HTR-8/SVneo (cell line): ENCODE results near the gene GALNT1.

Experiments used
- DNase-seq: peaks from one replicate; pipeline ENCODE4 v3.0.0; 2011; ENCODE audit warnings: low spot score, mixed read lengths; ENCODE audit not compliant: insufficient read length
- FAIRE-seq: peaks from 2 replicates; lab custom pipeline; 2011; peaks lifted over from hg19 to GRCh38; lab: Jason Lieb, UNC

The GALNT1 gene

DNA sequence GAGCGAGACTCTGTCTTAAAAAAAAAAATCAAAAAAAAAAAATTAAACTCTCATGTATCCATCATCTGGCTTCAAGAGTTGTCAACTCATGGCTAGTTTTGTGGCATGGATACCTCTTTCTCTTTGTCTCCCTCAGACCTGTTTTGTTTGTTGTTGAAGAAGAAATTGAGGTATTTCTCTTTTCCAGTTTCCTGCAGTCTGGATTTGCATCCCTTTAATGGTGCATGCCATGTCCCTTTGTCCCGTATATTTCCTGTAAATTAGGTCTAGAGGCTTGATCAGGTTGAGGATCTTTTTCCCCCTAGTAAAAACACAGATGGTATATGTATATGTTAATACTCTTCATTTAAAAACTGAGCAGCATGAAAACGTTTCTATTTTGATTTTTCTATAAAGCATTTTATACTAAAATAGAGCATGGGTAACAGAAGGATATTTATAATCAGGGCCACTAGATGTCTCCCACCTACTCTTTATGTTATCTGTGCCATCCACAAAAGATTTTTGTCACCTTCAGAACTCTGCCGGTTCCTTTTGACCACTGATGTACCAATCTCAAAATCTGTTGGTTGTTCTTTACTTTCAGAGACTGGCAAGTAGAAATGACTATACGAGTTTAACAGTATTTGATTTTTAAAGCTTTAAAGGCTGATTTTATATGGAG, 80.1 kb downstream of the GALNT1 start:
- FAIRE-seq: no peak
- DNase-seq: no peak

DNA sequence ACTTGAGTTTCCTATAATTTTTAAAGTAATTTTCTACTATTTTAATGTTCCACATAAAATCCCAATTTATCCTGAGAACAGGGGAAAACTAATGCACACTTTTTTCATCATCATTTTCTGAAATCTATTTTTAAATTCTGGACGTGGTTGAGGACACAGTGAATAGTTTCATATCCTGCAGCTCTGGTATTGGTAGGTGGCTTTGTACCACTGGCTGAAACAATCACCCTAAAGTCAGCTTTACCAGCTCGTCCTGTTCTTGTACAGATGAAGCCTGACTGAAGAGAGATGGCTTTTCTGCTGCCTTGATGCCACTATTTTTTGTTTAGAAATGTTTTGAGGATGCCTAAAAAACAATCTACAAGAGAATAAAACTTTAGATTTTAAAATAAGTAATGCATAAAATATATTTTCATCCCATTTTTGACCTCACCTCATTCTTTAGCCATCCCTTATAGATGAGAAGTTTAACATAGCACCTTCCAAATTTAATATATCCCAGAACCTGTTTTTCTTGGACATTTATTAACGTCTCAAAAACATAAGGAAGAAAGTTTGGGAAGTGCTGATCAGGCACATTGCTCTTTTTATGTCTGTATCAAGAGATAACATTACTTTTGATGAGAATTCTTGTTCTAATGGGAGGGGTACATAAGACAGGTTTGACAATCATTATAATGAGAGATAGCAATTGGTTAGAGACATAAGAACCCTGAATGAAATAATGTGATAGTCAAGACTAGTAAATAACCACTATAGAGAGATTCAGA, 80.9 kb downstream of the GALNT1 start:
- FAIRE-seq (no peak), DNase-seq (no peak)

DNA sequence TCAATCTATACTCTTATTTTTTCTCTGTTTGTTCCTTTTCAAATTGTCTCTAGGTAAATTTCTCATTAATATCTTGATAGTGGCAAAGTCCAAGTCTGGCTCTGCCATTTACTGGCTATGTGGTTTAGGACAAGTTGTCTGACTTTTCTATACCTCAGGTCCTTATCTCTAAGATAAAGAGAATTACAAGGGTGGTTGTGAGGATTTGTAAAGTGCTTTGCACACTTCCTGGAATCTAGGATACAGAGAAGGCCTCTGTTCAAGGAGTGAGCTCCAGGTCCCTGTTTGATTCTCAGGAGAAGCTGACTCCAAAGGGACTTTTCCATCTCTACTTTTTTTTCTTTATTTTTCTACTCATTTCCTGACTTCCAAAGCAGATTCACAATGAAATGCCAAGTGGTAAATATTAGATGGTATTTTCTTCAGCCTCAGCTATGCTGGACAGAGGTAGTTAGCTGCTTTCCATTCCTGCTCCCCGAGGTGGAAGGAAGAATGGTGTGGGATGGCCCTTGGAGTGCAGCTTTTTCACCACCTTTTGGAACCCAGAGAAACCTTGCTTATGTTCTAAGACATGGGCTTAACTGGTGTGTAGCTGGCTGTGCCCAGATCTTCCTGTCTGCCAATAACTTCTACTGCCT, 90.5 kb downstream of the GALNT1 start:
- FAIRE-seq (no peak), DNase-seq (no peak)

DNA sequence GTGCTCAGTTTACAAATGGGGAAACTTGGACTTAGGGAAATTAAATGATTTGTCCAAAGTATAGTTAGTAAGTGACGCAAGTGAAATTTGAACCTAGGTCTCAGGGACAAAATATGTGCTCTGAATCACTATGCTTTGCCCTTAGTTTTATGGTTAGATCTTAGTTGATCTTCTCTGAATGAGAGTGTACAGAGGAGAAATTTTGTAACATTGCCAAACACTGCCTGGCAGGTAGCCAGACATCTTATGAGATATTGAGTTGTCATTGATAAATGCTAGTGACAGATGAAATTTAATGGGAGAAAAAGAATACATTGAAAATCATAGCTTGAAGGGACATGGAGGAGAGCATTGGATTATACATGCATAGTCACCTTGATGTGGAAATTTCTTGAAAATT, 91.4 kb downstream of the GALNT1 start:
- FAIRE-seq (no peak), DNase-seq (no peak)

DNA sequence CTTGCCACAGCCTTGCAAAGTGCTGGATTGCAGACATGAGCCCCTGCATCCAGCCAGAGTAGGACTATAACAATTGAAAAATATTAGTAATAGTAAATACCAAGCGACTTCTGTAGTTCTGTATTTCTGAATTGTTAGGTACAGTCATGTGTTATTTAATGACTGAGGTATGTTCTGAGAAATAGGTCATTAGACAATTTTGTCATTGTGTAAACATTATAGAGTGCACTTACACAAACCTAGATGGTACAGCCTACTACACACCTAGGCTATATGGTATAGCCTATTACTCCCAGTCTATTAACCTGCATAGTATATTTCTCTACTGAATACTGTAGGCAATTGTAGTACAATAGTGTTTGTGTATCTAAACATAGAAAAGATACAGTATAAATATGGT, 92.1 kb downstream of the GALNT1 start:
- no peak for DNase-seq
- FAIRE-seq: no peak

DNA sequence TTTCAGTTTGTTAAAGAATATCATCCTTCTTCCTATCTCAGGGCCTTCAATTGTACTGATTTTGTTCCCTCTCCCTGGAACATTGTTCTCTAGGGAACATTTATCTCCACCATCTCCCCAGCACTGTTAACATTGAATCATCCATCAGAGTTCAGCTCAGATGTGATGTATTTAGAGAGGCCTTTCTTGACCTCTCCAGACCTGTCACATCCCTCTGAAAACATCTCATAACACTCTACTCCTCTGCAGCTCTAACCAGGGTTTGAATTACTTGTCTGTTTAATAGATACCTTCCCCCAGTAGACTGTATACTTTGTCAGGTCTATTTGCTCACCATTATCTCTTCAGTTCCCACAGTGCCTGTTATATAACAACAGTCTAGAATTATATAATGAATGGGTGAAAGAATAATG, 98.6 kb downstream of the GALNT1 start:
- no peak for FAIRE-seq
- no peak for DNase-seq

DNA sequence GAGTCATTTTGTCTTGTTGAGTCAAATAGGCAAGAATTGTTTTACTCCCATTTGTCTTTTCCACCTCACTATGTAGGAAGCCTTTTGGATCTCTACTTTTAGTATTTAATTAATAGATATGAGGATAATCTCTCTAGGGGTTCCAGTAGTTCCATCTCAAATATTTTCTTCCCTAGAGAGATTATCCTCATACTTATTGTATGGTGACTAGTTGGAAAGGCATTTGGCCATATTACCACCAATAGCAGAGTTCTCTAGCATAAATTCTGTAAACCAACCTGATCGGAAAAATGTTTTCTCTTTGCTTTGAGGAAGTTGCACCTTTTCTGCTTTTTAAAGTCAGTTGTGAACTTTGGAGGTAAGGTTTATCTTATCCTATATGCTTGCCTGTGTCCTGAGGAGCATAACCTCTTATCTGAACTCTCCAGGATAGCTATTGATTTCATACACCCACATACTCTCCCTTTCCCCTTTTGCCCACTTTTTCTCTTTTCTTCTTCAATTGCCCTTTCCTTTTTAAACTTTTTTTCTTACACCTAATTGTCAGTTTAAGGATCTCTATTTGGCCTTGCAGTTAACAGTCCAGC, 100.8 kb downstream of the GALNT1 start:
- no peak for FAIRE-seq

DNA sequence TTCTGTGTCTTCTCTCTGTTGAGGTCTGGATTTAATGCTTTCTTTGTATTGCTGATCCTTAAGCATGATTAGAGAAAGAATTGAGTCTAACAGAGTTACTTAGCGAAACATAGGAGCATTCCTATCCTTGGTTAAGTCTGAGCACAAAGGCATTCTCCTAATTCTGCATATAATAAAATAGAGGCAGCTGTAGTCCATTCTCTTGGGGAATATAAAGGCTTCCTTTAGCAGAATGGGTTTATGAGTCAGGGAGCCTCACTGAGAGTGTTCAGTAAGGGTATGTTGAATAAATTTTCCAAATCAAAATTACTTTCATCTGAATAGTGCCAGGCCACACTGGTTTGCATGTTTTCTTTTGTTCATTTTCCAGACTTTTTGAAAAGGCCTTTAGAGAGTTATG, 101.5 kb downstream of the GALNT1 start:
- FAIRE-seq (no peak), DNase-seq (no peak)

More for the DNA sequence above, 100.8 kb downstream of the GALNT1 start:
- DNase-seq: no peak

DNA sequence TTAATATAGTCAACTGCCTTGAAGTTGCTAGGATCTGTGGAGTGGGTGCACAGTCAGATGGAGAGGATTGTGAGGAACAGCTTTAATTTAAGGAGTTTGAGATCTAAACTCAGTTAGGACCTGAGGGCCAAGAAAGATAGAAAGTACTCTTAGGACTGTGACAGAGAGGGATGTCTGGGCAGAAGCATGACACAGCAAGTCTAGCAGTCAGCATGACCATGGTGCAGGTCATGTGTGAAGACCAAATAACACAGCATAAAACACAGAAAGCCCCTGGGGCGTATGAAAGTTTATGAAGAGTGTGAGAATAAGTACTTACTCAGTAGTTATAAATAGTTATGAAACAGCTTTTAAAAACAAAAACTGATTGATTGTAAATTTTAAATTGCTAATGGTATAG, 107.2 kb downstream of the GALNT1 start:
- DNase-seq (no peak), FAIRE-seq (no peak)

DNA sequence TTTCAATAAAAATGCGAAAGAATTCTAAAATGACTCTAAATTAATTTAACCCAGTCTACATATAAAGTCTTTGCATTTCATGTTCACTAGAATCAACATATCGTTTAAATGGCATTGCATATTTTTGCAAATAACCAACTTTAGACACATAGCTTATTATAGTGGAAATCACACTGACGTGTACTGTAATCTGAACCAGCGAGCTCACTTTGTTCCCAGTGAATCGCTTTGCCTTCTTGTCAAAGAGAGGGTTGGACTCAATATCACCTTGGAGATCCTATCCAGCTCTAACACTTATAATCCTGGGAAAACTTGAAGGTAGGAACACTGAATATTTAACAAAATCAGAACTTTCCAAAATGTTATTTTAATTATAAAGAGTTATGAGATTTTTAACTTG, 108.2 kb downstream of the GALNT1 start:
- DNase-seq (no peak), FAIRE-seq (no peak)

DNA sequence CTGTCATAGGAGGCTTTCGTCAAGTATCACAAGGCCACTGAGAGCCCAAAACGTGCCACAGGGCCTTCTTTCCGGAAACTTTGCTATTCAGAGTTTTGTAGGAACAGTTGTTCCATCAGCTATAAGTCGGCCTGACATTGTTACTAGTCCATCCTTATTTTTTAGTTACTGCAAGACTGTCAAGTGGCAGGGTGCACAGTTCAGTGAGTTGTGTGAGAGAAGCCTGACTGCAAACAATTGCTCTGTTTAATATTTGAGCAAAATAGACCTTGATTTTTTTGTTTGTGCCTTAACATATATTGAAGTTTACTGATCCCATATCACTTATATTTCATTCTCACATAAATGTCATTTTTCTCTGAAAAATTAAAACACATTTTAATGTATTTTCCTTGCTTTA, 110.1 kb downstream of the GALNT1 start:
- no peak for FAIRE-seq

DNA sequence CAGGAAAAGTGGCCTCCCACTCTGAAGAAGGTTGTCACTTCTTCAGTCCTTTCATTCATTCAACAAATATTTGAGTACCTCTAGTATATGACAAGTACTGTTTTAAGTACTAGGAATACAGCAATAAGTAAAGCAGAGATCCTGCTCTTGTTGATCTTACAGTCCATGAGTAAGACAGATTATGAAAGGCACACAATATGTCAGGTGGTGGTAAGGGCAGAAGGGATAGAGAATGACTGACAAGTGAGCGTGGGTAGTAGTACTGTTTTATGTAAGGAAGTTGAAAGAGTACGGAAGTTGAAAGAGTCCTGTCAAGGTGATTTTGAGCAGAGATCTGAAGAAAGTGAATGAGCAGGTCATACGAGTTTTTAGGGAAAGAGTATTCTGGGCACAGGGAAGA, 111.3 kb downstream of the GALNT1 start:
- no peak for FAIRE-seq
- DNase-seq: no peak

More for the DNA sequence above, 110.1 kb downstream of the GALNT1 start:
- no peak for DNase-seq

DNA sequence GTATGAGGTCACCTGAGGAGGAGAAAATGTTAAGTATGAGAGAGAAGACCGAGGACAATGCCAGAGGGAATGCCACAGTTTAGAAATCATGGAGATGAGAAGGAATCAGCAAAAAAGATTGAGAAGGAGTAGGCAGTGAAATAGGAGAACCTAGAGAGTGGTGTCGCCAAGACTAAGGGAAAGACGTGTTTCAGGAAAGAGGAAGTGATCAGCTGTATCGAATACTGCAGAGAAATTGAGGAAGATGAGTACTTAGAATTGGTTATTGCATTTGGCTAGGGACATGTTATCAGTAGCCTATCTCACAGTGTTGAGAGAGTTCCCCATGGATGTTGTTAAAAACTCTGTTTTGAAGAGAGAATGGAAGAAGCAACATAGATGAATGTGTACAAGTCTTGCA, 112.3 kb downstream of the GALNT1 start:
- FAIRE-seq: no peak

DNA sequence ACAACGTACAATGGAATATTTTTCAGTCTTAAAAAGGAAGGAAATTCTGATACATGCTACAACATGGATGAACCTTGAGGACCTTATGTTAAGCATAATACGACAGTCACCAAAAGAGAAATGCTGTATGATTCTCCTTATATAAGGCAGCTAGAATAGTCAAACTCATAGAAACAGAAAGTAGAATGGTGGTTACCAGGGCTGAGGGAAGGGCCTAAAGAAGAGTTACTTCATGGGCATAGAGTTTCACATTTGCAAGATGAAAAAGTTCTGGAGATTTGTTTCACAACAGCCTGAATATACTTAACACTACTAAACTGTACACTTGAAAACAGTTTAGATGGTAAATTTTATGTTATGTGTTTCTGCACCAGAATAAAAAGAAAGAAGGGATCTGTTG, 113.3 kb downstream of the GALNT1 start:
- DNase-seq (no peak), FAIRE-seq (no peak)

More for the DNA sequence above, 112.3 kb downstream of the GALNT1 start:
- no peak for DNase-seq

DNA sequence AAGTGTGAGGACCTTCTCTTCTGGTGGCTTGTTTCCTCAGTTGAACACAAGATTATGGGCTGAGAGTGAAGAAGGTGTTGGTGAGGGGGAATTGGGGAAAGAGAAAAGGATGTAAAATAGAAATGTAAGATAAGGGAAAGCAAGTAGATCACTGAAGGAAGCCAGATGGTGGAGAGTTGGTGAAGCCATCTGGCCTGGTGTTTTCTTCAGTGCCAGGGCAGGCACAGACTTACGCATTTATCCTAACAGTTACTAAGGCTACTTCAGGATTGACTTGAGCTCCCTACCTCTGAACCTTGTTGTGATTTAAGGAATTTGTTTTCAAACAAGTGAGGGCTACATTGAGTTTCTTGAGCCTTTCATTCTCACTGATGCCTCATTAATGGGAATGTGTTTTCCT, 113.8 kb downstream of the GALNT1 start:
- DNase-seq: no peak
- no peak for FAIRE-seq

DNA sequence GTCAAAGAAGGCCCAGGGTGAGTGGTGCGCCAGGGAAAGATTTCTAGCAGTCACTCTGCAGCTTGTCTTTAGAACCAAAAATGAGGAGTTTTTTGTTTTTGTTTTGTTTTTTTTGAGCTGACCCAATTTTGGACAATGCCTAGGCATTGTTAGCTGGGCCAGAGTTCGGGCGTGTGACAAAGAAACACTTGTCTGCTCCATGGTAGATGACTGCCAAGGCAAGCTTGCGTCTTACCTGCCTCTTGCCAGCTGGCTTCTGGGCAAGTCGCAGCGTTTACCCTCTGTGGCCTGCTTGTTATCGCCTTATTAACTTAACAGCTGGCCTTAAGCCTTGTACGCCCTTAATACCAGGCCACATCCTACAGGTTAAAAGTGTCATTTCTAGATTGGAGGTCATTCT, 114.3 kb downstream of the GALNT1 start:
- DNase-seq (no peak), FAIRE-seq (no peak)

DNA sequence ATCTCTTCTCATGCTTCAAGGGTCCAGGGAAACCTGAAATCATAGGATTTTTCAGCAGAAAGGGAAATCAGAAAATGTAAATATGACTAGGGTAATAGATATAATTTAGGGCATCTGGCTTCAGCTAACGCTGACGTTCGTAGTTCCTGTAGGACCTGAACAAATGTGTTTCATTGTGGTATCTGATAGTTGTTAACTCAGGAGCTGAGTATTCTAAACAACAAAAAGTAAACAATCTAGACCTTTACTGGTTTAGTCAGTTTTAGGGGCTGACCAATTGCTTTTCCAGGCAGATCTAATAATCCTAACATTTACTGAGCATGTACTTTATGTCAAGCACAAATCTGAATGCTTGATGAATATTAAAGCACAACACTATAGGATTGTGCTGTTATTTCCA, 114.8 kb downstream of the GALNT1 start:
- no peak for FAIRE-seq

DNA sequence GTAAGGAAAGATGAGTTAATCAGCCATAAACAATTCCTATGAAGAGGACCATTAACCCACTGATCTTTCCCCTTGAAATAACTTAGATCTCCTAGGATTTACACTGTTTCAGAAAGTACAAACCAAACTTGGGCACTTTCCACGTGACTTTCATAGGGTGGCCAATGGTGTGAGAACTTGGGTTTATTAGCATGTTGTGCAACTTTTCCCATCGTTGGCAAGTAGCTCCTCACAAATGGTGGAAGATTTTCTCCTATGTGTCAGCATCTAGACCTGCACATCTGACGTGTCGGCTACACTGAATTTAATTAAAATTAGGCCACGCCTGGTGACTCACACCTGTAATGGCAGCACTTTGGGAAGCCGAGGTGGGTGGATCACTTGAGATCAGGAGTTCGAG, 116.3 kb downstream of the GALNT1 start:
- no peak for DNase-seq
- no peak for FAIRE-seq

More for the DNA sequence above, 114.8 kb downstream of the GALNT1 start:
- DNase-seq: no peak

DNA sequence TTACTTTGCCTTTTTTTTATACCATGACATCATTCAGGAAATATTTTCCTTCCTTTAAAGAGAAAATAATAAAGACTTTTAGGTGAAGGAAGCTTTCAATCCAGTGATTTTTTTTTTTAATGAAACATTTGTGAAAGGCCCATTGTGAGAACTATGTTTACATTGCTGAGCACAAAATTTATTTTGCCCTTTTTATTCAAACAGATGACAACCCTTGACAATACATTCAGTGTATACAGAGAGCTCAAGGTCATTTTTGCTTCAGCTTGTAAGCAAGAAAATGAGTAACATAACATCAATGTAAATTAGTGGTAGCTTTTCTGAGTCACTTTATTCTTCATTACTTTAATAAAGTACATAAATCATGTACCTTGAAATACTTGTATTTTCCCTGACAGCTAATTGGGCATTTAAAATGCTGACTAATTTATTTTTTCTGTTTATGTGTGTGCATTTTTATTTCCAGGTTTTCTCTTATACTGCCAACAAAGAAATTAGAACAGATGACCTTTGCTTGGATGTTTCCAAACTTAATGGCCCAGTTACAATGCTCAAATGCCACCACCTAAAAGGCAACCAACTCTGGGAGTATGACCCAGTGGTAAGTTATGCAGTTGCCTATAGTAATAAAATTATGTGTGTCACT, 121.6 kb downstream of the GALNT1 start:
- no peak for DNase-seq
- no peak for FAIRE-seq

DNA sequence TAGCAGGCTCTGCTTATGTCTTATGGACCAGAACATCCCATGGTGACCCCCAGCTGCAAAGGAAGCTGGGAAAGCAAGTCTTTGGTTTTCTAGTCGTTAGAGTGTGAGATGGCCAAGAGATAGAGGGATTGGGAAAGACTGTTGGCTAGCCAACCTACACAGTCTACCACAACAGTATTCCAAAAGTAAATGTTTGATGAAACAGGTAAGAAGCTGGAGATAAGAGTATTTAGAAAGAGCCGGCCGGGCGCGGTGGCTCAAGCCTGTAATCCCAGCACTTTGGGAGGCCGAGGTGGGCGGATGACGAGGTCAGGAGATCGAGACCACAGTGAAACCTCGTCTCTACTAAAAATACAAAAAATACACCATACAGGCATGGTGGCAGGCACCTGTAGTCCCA, 124.4 kb downstream of the GALNT1 start:
- DNase-seq (no peak), FAIRE-seq (no peak)

DNA sequence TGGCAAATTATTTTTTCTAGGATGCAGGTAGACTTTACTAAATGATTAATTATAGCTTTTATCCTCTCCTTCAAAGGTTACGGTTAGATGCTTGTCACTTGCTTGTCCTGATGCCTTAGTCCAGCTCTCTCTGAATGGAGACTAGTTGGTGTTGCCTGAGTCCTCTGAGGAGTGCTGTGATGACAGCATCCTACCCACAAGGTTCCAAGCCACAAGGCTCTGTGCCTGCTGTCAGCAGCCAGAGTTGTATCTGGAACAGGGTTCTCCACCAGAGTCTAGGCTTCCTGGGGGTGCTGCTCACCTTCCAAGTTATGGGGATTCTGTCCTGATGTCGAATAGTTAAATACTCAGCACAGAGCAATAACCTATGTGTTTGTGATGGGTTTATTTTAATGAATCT, 125.7 kb downstream of the GALNT1 start:
- DNase-seq (no peak), FAIRE-seq (no peak)
